Left renal pelvis (tissue), 4 donors: ENCODE data around the gene FBXO2. TPM values are rescaled to one million over a fixed set of nuclear protein-coding genes. Genes with fewer than 3 reads are reported as not detected.

Experiments
- DNase-seq, 4 donors: peaks; one replicate each; pipeline ENCODE4 v3.0.0-alpha.2; 2013; ENCODE audit warnings: low read depth in 4 of 4, low spot score in 3 of 4
- polyA plus RNA-seq, 4 donors: library from polyadenylated mRNA; unstranded; fragments of 120-200 nt; gene quantifications; one replicate each; pipeline ENCODE4 v1.2.1, GENCODE V29; 2013; ENCODE audit not compliant: insufficient read length in 4 of 4

Gene FBXO2
- polyA plus RNA-seq: 1 to 10 TPM in 2 of 4 donors, under 1 TPM in 2; 0.30 to 1.8 (median 1.1) TPM

- no peak for DNase-seq
Observed at GRCh38 chr1:11654137-11654938, at the start of gene FBXO2, which contains the start of gene FBXO44. TSS of gene FBXO2 (minus strand) at chr1:11654429. CDS start at chr1:11654340, 89 bp downstream. TSS of gene FBXO44 (plus strand) at chr1:11654877. CDS start at chr1:11655836, 959 bp downstream.

GRCh38 chr1:11703357-11704193 lies 49.3 kb upstream of the FBXO2 start:
- no peak for DNase-seq

GRCh38 chr1:11701981-11702803 lies 48.0 kb upstream of the FBXO2 start:
- no peak for DNase-seq

- no peak for DNase-seq
Observed at GRCh38 chr1:11701551-11701961, 47.3 kb upstream of the FBXO2 start.

- DNase-seq: no peak
Observed at GRCh38 chr1:11700601-11701467, 46.6 kb upstream of the FBXO2 start.

GRCh38 chr1:11697893-11698210 lies 43.6 kb upstream of the FBXO2 start:
- DNase-seq: no peak

GRCh38 chr1:11697188-11697892 lies 43.1 kb upstream of the FBXO2 start:
- no peak for DNase-seq

GRCh38 chr1:11695861-11696260 lies 41.6 kb upstream of the FBXO2 start:
- DNase-seq: no peak

GRCh38 chr1:11693917-11694316 lies 39.7 kb upstream of the FBXO2 start:
- DNase-seq: no peak

- DNase-seq: no peak
Observed at GRCh38 chr1:11693024-11693590, 38.9 kb upstream of the FBXO2 start.

GRCh38 chr1:11691928-11692711 lies 37.9 kb upstream of the FBXO2 start:
- DNase-seq: no peak

- no peak for DNase-seq
Observed at GRCh38 chr1:11691302-11691914, 37.2 kb upstream of the FBXO2 start, which contains the start of gene DRAXIN. TSS of gene DRAXIN (plus strand) at chr1:11691710. CDS start at chr1:11706259, 14,549 bp downstream.

GRCh38 chr1:11690397-11691301 lies 36.4 kb upstream of the FBXO2 start:
- DNase-seq: no peak

GRCh38 chr1:11688506-11688905 lies 34.3 kb upstream of the FBXO2 start:
- no peak for DNase-seq

- DNase-seq: no peak
Observed at GRCh38 chr1:11685210-11685752, 31.1 kb upstream of the FBXO2 start.

GRCh38 chr1:11684070-11684469 lies 29.8 kb upstream of the FBXO2 start:
- no peak for DNase-seq
